Activated T-cell treated with anti-CD3 and anti-CD28 coated beads for 48 hours (primary cell): ENCODE results near the gene LIN52.

ENCODE experiments used
- DNase-seq: peaks from one replicate; pipeline ENCODE4 v3.0.0-alpha.2; 2020; ENCODE audit warnings: low read depth

The LIN52 gene

DNA sequence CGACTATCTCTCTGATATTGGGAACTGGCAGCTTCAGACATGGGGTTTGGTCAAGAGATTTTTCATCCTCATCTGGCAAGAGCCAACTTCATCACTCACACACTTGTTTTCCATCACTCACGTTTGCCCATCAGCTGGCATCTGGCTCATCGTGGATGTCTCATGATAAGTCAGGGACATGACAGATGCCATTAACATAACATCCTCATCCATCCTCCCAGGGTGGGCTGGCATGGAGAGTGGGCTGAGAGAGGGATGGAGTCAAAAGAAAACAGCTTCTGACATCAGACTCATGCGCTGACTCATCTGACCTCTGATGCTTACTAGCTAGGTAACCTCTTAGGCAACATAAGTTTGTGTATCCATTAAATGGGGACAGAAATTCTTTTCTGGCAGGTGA lies 152.7 kb downstream of the LIN52 start:
- no peak for DNase-seq

DNA sequence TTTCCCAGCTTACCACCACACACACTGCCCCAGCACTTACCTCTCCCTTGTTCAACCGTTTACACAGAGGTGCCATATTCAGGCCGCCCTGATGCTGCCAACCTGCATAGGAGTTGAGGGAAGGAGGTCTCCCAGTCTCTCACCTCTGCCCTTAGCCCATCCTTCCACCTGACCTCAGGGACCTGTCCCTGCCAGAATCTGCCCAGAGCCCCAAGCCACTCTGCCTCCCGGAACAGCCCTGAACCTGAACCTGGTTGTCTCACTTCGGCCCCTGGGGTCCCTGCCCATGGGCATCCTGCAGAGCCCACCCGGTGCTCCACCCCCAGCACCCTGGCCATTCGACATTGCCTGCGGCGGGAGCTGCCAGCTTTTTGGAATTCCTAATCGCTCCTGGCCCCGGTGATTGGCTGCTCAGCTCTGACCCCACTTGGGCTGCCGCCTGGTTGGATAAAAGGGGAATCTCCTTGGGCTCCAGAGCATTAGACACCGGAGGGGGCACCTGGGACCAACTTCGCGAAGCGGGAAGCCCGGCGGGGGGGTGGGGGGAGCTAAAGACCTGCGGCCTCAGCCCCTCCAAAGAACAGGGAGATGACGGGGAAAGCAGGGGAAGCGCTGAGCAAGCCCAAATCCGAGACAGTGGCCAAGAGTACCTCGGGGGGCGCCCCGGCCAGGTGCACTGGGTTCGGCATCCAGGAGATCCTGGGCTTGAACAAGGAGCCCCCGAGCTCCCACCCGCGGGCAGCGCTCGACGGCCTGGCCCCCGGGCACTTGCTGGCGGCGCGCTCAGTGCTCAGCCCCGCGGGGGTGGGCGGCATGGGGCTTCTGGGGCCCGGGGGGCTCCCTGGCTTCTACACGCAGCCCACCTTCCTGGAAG lies 154.5 kb downstream of the LIN52 start, which contains the start of gene VSX2:
TSS of gene VSX2 (plus strand) at position 476 of the 874 bp plus-strand sequence. CDS start at position 589, 113 bp downstream.
- no peak for DNase-seq

- DNase-seq, result no peak
Observed at GRCh38 chr14:74239848-74240793, 155.4 kb downstream of the LIN52 start.

DNA sequence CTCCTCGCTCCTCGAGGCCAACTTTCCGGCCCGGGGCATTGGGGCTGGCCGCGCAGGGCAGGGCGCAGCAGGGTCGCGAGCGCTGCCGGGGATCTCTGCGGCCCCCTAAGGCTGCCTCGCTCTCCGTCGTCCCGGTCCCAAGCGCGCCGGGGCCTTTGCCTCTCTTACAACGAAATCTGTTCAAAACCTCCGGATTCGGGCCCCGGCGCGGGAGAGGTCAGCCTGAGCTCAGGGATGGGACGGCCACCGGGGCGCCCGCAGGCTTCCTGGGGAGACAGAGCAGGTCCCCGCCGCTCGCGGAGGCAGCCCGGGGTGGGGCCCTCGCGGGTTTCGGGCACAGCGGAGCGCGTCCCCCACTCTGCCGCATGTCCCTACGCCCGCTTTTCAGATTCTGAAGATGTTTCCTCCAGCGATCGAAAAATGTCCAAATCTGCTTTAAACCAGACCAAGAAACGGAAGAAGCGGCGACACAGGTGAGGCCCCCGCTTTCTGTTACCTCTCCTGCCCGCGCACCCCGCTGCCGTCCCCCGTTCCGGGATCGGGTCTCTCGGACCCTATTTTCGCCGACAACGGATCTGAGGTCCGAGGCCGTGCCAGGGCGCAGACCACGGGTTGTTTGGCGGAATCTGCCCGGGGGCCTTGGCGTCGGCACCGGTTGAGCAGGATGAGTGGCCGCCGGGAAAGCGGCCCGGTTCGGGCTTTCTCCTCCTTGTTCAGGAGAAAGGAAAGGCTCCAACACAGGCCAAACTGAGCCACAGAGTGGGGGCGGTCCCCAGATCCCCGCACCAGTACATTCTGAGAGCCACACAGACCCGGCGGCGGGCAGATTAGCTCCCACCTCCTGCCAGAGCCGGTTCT lies 156.3 kb downstream of the LIN52 start:
- no peak for DNase-seq

GRCh38 chr14:74241652-74242017 lies 156.9 kb downstream of the LIN52 start:
- no peak for DNase-seq

GRCh38 chr14:74242021-74242779 lies 157.4 kb downstream of the LIN52 start:
- no peak for DNase-seq

GRCh38 chr14:74242780-74243042 lies 158.0 kb downstream of the LIN52 start:
- DNase-seq, result no peak

- DNase-seq, result no peak
Observed at GRCh38 chr14:74243051-74243450, 158.3 kb downstream of the LIN52 start.

GRCh38 chr14:74244115-74244514 lies 159.4 kb downstream of the LIN52 start:
- DNase-seq, result no peak

DNA sequence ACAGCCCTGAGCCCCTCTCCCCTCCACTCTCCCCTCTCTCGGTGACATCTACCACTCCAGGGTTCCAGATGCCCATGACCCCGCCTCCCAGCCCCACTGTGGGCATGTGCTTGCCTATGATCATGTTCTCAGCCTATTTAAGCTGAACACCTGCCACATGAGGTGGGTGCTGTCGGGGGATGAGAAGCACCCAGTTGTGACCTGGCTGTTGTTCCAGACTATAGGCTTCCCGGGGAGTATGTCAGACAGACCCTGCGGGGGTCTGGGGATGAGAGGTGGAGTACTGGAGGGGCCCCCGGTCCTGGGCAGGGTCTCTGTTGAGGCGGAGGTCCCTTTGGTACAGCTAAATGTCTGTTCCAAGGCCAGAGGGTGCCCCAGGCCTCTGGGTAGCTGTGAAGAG lies 160.5 kb downstream of the LIN52 start:
- DNase-seq, result no peak

DNA sequence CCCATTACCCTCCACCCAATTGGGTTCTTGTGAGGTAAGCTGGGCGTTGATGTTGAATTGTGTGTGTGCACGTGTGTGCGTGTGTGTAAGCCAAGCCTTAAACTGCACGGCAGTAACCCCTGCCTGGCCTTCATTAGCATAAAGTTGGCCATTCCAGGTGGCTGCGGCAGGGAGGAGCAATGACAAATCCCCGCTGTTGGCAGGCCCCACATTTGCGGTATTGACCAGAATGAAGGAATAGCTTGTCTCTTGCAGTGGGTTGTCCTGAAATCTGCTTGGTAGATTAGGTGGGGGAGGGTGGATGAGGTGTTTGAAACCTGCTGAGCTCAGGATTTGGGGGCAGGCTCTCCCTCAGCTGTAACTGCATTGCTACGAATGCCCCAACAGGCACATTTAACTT lies 161.8 kb downstream of the LIN52 start:
- DNase-seq, result no peak

- DNase-seq, result no peak
Observed at GRCh38 chr14:74248017-74248416, 163.3 kb downstream of the LIN52 start.

- no peak for DNase-seq
Observed at GRCh38 chr14:74249433-74250375, 164.9 kb downstream of the LIN52 start.
